Measurements from ENCODE around the gene SLC39A5. TPM values are rescaled to one million over a fixed set of nuclear protein-coding genes. Genes with fewer than 3 reads are reported as not detected.
"Not testable (repeated sequence)": the region's sequence is repeated elsewhere in the genome, so short reads cannot be mapped to it uniquely, and the experiment has no call there.

Gene SLC39A5
- total RNA-seq, 2 experiments from 2014 or later, result 0.53 to 1.3 TPM

GRCh38 chr12:56258068-56258819, 28.4 kb downstream of the SLC39A5 start, which contains the start of gene ANKRD52:
ANKRD52 (minus strand) TSS chr12:56258384; CDS start chr12:56258269, 115 bp downstream.
- peak; percentile 90 for DNase-seq
- Mint-ChIP-seq H3K4me3 (peak within 1 kb of the TSS; percentile 83), H3K27me3 (no peaks in the 10 kb centered on the region), H3K27ac (peak within 1 kb of the TSS; percentile 72), H3K4me1 (peaks cover 16% of the 10 kb centered on the region), H3K36me3 (ENCODE audit: low read depth) (peaks cover 9% of the 10 kb centered on the region), H3K9me3 (ENCODE audit: low read depth) (no peaks in the 10 kb centered on the region)
- intact Hi-C loops (cut with DNase I, micrococcal nuclease), result loop anchor here (1.0 to 10.0 kb wide), 15 partner anchors 9 to 513 kb away; partner anchors contain the start of genes NABP2 (in 2 of the 2), CS (in 1 of the 2), GDF11 (in 1 of the 2) and MYL6B (in 1 of the 2)
- POLR2A ChIA-PET, result interaction anchor here (0.7 to 2.1 kb wide), 3 partner anchors 8 to 191 kb away, joined by 4 read pairs; partner anchors contain the start of genes RNF41 and TIMELESS
- peak; percentile 92 for ATAC-seq
- CTCF ChIA-PET, result interaction anchor here (0.6 to 3.2 kb wide), 26 partner anchors 10 to 1087 kb away, joined by 3 to 26 read pairs (median 4); partner anchors contain the start of genes COQ10A, ESYT1, IL23A and PA2G4

GRCh38 chr12:56258820-56259183, 29.0 kb downstream of the SLC39A5 start:
- Mint-ChIP-seq H3K9me3 (ENCODE audit: low read depth) (no peaks in the 10 kb centered on the region), H3K4me1 (peaks cover 16% of the 10 kb centered on the region), H3K27me3 (no peaks in the 10 kb centered on the region), H3K4me3 (peak overlapping the region; percentile 81), H3K27ac (peak overlapping the region; percentile 72), H3K36me3 (ENCODE audit: low read depth) (peaks cover 5% of the 10 kb centered on the region)
- POLR2A ChIA-PET, result interaction anchor here (2.1 kb wide), 1 partner anchor 37 kb away, joined by 4 read pairs; the partner anchor contains the start of gene RNF41
- CTCF ChIA-PET, result interaction anchor here (0.6 to 3.2 kb wide), 18 partner anchors 11 to 205 kb away, joined by 3 to 26 read pairs (median 4); partner anchors contain the start of genes PA2G4 and RNF41
- intact Hi-C loops (cut with DNase I, micrococcal nuclease), result loop anchor here (1.0 to 10.0 kb wide), 15 partner anchors 8 to 514 kb away; partner anchors contain the start of genes NABP2 (in 2 of the 2), CS (in 1 of the 2), GDF11 (in 1 of the 2) and MYL6B (in 1 of the 2)
- DNase-seq (no peak), ATAC-seq (peak; percentile 11)

GRCh38 chr12:56260380-56260779, 30.5 kb downstream of the SLC39A5 start:
- intact Hi-C loops (cut with DNase I, micrococcal nuclease), result loop anchor here in 1 of 2 experiments (10.0 kb wide), 1 partner anchor 204 kb away; the partner anchor contains the start of gene SPRYD4
- H3K4me3 Mint-ChIP-seq, result no peak overlapping the region
- no peak overlapping the region for H3K27ac Mint-ChIP-seq
- no peaks in the 10 kb centered on the region for H3K27me3 Mint-ChIP-seq
- no peaks in the 10 kb centered on the region for H3K9me3 Mint-ChIP-seq (ENCODE audit: low read depth)
- H3K4me1 Mint-ChIP-seq, result peaks cover 16% of the 10 kb centered on the region
- H3K36me3 Mint-ChIP-seq (ENCODE audit: low read depth), result peaks cover 5% of the 10 kb centered on the region
- POLR2A ChIA-PET, result no interaction called here
- DNase-seq (no peak), ATAC-seq (no peak)
- CTCF ChIA-PET, result interaction anchor here (1.0 to 1.2 kb wide), 2 partner anchors 29 to 93 kb away, joined by 3 read pairs; no protein-coding TSS in a partner anchor

- Mint-ChIP-seq H3K4me3 (no peak overlapping the region), H3K4me1 (peaks cover 16% of the 10 kb centered on the region), H3K27ac (no peak overlapping the region), H3K9me3 (ENCODE audit: low read depth) (no peaks in the 10 kb centered on the region), H3K27me3 (no peaks in the 10 kb centered on the region), H3K36me3 (ENCODE audit: low read depth) (peaks cover 3% of the 10 kb centered on the region)
- CTCF ChIA-PET, result interaction anchor here (1.0 to 1.2 kb wide), 2 partner anchors 28 to 92 kb away, joined by 3 read pairs; no protein-coding TSS in a partner anchor
- ATAC-seq, result no peak
- POLR2A ChIA-PET, result no interaction called here
- no peak for DNase-seq
- intact Hi-C loops (cut with DNase I, micrococcal nuclease), result loop anchor here in 1 of 2 experiments (10.0 kb wide), 1 partner anchor 204 kb away; the partner anchor contains the start of gene SPRYD4
These were observed 31.1 kb downstream of the SLC39A5 start for GRCh38 chr12:56260921-56261320.

- CTCF ChIA-PET, result interaction anchor here (0.6 to 1.2 kb wide), 4 partner anchors 28 to 157 kb away, joined by 3 read pairs; partner anchors contain the start of genes PA2G4 and STAT2
- H3K9me3 Mint-ChIP-seq (ENCODE audit: low read depth), result no peaks in the 10 kb centered on the region
- H3K4me3 Mint-ChIP-seq, result no peak overlapping the region
- H3K27me3 Mint-ChIP-seq, result no peaks in the 10 kb centered on the region
- no peaks in the 10 kb centered on the region for H3K36me3 Mint-ChIP-seq (ENCODE audit: low read depth)
- ATAC-seq (no peak), DNase-seq (no peak)
- peaks cover 18% of the 10 kb centered on the region for H3K4me1 Mint-ChIP-seq
- intact Hi-C loops (cut with DNase I, micrococcal nuclease), result loop anchor here in 1 of 2 experiments (10.0 kb wide), 1 partner anchor 203 kb away; the partner anchor contains the start of gene SPRYD4
- no peak overlapping the region for H3K27ac Mint-ChIP-seq
- POLR2A ChIA-PET, result no interaction called here
These were observed 31.8 kb downstream of the SLC39A5 start for GRCh38 chr12:56261503-56262232.

- H3K9me3 Mint-ChIP-seq (ENCODE audit: low read depth); H3K27me3 Mint-ChIP-seq; H3K27ac Mint-ChIP-seq; H3K36me3 Mint-ChIP-seq (ENCODE audit: low read depth); ATAC-seq; POLR2A ChIA-PET; H3K4me3 Mint-ChIP-seq: not testable (repeated sequence)
- peaks cover 14% of the 10 kb centered on the region for H3K4me1 Mint-ChIP-seq
- CTCF ChIA-PET, result interaction anchor here (0.6 to 1.3 kb wide), 10 partner anchors 16 to 385 kb away, joined by 3 to 6 read pairs (median 3); partner anchors contain the start of genes RNF41 and ZC3H10
- peak; percentile 41 for DNase-seq
- intact Hi-C loops (cut with DNase I, micrococcal nuclease), result loop anchor here in 1 of 2 experiments (10.0 kb wide), 1 partner anchor 202 kb away; the partner anchor contains the start of gene SPRYD4
These were observed 33.1 kb downstream of the SLC39A5 start for GRCh38 chr12:56262955-56263354.

- CTCF ChIA-PET, result interaction anchor here (0.6 to 5.1 kb wide), 12 partner anchors 9 to 203 kb away, joined by 3 to 26 read pairs (median 6); partner anchors contain the start of genes ANKRD52 and SMARCC2
- POLR2A ChIA-PET, result interaction anchor here (0.5 to 1.5 kb wide), 7 partner anchors 8 to 459 kb away, joined by 3 to 6 read pairs (median 5); partner anchors contain the start of genes ANKRD52, NACA and PA2G4
- not testable (repeated sequence) for H3K9me3 Mint-ChIP-seq (ENCODE audit: low read depth); H3K4me1 Mint-ChIP-seq; ATAC-seq; DNase-seq; H3K36me3 Mint-ChIP-seq (ENCODE audit: low read depth); H3K27me3 Mint-ChIP-seq
- peak overlapping the region; percentile 89 for H3K27ac Mint-ChIP-seq
- peak overlapping the region; percentile 89 for H3K4me3 Mint-ChIP-seq
- intact Hi-C loops (cut with DNase I, micrococcal nuclease), result loop anchor here (1.0 to 10.0 kb wide), 7 partner anchors 42 to 199 kb away; partner anchors contain the start of genes ESYT1 (in 1 of the 2), NABP2 (in 1 of the 2), SPRYD4 (in 1 of the 2) and ZC3H10 (in 1 of the 2)
These were observed 36.3 kb downstream of the SLC39A5 start for GRCh38 chr12:56266068-56266692.

GRCh38 chr12:56266693-56267442, 37.0 kb downstream of the SLC39A5 start, which contains the start of gene COQ10A:
COQ10A (plus strand) TSS chr12:56266942; CDS start chr12:56267119, 177 bp downstream.
- H3K9me3 Mint-ChIP-seq (ENCODE audit: low read depth), result no peaks in the 10 kb centered on the region
- peaks cover 9% of the 10 kb centered on the region for H3K4me1 Mint-ChIP-seq
- POLR2A ChIA-PET, result interaction anchor here (0.5 to 1.5 kb wide), 10 partner anchors 9 to 459 kb away, joined by 3 to 9 read pairs (median 4); partner anchors contain the start of genes ANKRD52, CNPY2, NACA and PA2G4
- intact Hi-C loops (cut with DNase I, micrococcal nuclease), result loop anchor here (1.0 to 10.0 kb wide), 12 partner anchors 9 to 201 kb away; partner anchors contain the start of genes SPRYD4 (in 2 of the 2), ANKRD52 (in 1 of the 2), CS (in 1 of the 2) and ESYT1 (in 1 of the 2)
- H3K4me3 Mint-ChIP-seq, result peak within 1 kb of the TSS; percentile 89
- DNase-seq, result peak; percentile 90
- H3K27me3 Mint-ChIP-seq, result no peaks in the 10 kb centered on the region
- ATAC-seq, result peak; percentile 90
- H3K36me3 Mint-ChIP-seq (ENCODE audit: low read depth), result peaks cover 12% of the 10 kb centered on the region
- CTCF ChIA-PET, result interaction anchor here (0.6 to 5.1 kb wide), 16 partner anchors 10 to 197 kb away, joined by 3 to 26 read pairs (median 4); partner anchors contain the start of genes ANKRD52, CNPY2, PA2G4 and SMARCC2
- H3K27ac Mint-ChIP-seq, result peak within 1 kb of the TSS; percentile 89

GRCh38 chr12:56267443-56268071, 37.7 kb downstream of the SLC39A5 start:
- Mint-ChIP-seq H3K27me3 (no peaks in the 10 kb centered on the region), H3K4me1 (peaks cover 9% of the 10 kb centered on the region), H3K9me3 (ENCODE audit: low read depth) (no peaks in the 10 kb centered on the region), H3K36me3 (ENCODE audit: low read depth) (peaks cover 12% of the 10 kb centered on the region), H3K27ac (peak overlapping the region; percentile 34), H3K4me3 (peak overlapping the region; percentile 89)
- ATAC-seq (no peak), DNase-seq (no peak)
- POLR2A ChIA-PET, result interaction anchor here (0.9 to 1.5 kb wide), 3 partner anchors 11 to 48 kb away, joined by 3 read pairs; partner anchors contain the start of genes CNPY2 and RNF41
- intact Hi-C loops (cut with DNase I, micrococcal nuclease), result loop anchor here (1.0 to 10.0 kb wide), 11 partner anchors 9 to 201 kb away; partner anchors contain the start of genes SPRYD4 (in 2 of the 2), ANKRD52 (in 1 of the 2), CS (in 1 of the 2) and ESYT1 (in 1 of the 2)
- CTCF ChIA-PET, result interaction anchor here (0.5 to 5.1 kb wide), 13 partner anchors 10 to 182 kb away, joined by 3 to 26 read pairs (median 4); partner anchors contain the start of genes ANKRD52, CNPY2, PA2G4 and SMARCC2
